Esophagus muscularis mucosa (tissue), 4 donors: ENCODE data around the gene SPTB. TPM values are rescaled to one million over a fixed set of nuclear protein-coding genes. Genes with fewer than 3 reads are reported as not detected.
"Not testable (repeated sequence)": the region's sequence is repeated elsewhere in the genome, so short reads cannot be mapped to it uniquely, and the experiment has no call there.

ENCODE experiments used
- DNase-seq: peaks from one replicate; pipeline ENCODE4 v3.0.0-alpha.2; 2017; ENCODE audit errors: extremely low spot score
- H3K27ac ChIP-seq, 4 donors: fragments of 200-600 bp; sonication (generic); replicated peaks in 1 of 4; 1 replicate in 3 of 4; 2 replicates in 1 of 4; pipeline ENCODE4 v1.5.1; 2016 to 2019; ENCODE audit warnings: mild to moderate bottlenecking in 1 of 4
- H3K27me3 ChIP-seq, 4 donors: fragments of 200-600 bp; sonication (generic); one replicate each; pipeline versions ENCODE4 v1.5.1 to v1.6.0; 2016 to 2019
- H3K36me3 ChIP-seq, 4 donors: fragments of 200-600 bp; sonication (generic); one replicate each; pipeline ENCODE4 v1.5.1; 2016 to 2019
- H3K4me1 ChIP-seq, 4 donors: fragments of 200-600 bp; sonication (generic); one replicate each; pipeline ENCODE4 v1.5.1; 2016 to 2019
- H3K4me3 ChIP-seq, 4 donors: fragments of 200-600 bp; sonication (generic); 1 replicate in 2 of 4; 2 replicates in 2 of 4; pipeline ENCODE4 v1.5.1; 2016 to 2019; ENCODE audit warnings: mild to moderate bottlenecking in 4 of 4, moderate library complexity in 1 of 4
- H3K9me3 ChIP-seq, 4 donors: fragments of 200-600 bp; sonication (generic); 1 replicate in 3 of 4; 2 replicates in 1 of 4; pipeline ENCODE4 v1.5.1; 2016 to 2019
- EP300 ChIP-seq: sonication (generic); formaldehyde crosslinking; IDR thresholded peaks from one replicate; pipeline ENCODE4 v1.6.1; 2017; ENCODE audit warnings: antibody characterized with exemption
- POLR2A ChIP-seq: fragments of 450-650 bp; IDR thresholded peaks from one replicate; pipeline ENCODE4 v1.6.1; 2017; ENCODE audit warnings: antibody characterized with exemption, moderate library complexity, mild to moderate bottlenecking, low read depth
- POLR2AphosphoS5 ChIP-seq, 2 donors: sonication (generic); formaldehyde crosslinking; IDR thresholded peaks; one replicate each; pipeline ENCODE4 v1.6.1; 2017; ENCODE audit warnings: antibody characterized with exemption in 2 of 2
- WGBS: methylation state at CpG from one replicate; pipeline ENCODE4 v1.1.5; 2018; 5-methylcytosine and 5-hydroxymethylcytosine counted together
- intact Hi-C: fragments of 100-400 bp; cut with DNase I; formaldehyde crosslinking; loops from one replicate; pipeline ENCODE4 v1.15.1; 2023
- total RNA-seq, 4 donors: library from RNA; depleted of rRNA; stranded (reverse); fragments of >200 nt; gene quantifications; one replicate each; pipeline versions ENCODE4 v1.1.0 to v1.2.1, GENCODE V29; 2016
- TF ChIP-seq, protein P1 (sequence below), 3 experiments: fragments of 200-600 bp in 2 of 3; fragments of 450-650 bp in 1 of 3; sonication (generic) in 2 of 3; IDR thresholded peaks; one replicate each; pipeline ENCODE4 v1.5.1; 2017 to 2019; ENCODE audit warnings: antibody characterized with exemption in 3 of 3, mild to moderate bottlenecking in 2 of 3, moderate library complexity in 1 of 3

SPTB gene
- total RNA-seq, 4 donors from 2014 or later, result 0.83 to 2.5 (median 1.8) TPM

DNA sequence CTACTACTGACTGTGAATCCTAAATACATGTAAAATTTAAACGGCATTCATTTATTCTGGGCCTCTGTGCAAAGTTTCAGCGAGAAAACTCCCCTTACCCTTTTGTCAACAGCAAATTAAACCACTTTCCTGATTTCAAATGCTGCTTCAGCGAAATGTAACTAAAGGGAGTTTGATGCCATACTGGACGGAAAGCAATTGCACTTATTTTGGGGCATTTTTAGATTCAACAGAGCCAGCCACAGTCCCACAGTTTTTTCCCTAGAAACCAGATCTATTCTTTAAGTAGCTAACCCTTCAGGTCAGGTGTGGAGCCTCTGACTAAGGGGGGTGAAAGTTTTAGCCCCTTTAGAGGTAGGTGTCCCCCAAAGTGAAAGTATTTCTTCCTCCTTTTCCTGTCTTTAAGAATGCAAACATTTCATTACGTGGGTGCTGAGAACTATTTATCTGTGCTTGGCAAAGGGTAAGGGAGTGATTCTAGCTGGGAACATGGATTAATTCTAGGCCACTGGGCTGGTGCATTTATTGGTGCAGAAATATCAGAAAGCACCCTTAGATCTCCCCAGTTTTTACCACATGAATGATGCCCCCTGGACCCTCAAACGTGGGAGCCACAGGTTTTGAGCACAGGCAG, 72.7 kb downstream of the SPTB start:
- Histone ChIP-seq H3K27me3 (no peaks in the 10 kb centered on the region), H3K27ac (peak overlapping the region; percentile 69 to 80 (median 74)), H3K36me3 (peaks cover 0 to 14% (median 0%) of the 10 kb centered on the region in 4 donors), H3K4me1 (peaks cover 17 to 24% (median 20%) of the 10 kb centered on the region in 4 donors), H3K4me3 (no peak overlapping the region), H3K9me3 (no peaks in the 10 kb centered on the region)
- TF ChIP-seq EP300, result no peak
- peak in 1 of 2 donors; percentile 1 for TF ChIP-seq POLR2AphosphoS5 (IDR thresholded peaks at IDR 0.05)
- no peak for TF ChIP-seq POLR2A
- TF ChIP-seq, protein P1, sequence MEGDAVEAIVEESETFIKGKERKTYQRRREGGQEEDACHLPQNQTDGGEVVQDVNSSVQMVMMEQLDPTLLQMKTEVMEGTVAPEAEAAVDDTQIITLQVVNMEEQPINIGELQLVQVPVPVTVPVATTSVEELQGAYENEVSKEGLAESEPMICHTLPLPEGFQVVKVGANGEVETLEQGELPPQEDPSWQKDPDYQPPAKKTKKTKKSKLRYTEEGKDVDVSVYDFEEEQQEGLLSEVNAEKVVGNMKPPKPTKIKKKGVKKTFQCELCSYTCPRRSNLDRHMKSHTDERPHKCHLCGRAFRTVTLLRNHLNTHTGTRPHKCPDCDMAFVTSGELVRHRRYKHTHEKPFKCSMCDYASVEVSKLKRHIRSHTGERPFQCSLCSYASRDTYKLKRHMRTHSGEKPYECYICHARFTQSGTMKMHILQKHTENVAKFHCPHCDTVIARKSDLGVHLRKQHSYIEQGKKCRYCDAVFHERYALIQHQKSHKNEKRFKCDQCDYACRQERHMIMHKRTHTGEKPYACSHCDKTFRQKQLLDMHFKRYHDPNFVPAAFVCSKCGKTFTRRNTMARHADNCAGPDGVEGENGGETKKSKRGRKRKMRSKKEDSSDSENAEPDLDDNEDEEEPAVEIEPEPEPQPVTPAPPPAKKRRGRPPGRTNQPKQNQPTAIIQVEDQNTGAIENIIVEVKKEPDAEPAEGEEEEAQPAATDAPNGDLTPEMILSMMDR (IDR thresholded peaks at IDR 0.05), result no peak
- DNase-seq, result no peak
- WGBS, result 55% methylated on average over 6 of the region's 6 CpGs
- intact Hi-C loops, result no loop called here

DNA sequence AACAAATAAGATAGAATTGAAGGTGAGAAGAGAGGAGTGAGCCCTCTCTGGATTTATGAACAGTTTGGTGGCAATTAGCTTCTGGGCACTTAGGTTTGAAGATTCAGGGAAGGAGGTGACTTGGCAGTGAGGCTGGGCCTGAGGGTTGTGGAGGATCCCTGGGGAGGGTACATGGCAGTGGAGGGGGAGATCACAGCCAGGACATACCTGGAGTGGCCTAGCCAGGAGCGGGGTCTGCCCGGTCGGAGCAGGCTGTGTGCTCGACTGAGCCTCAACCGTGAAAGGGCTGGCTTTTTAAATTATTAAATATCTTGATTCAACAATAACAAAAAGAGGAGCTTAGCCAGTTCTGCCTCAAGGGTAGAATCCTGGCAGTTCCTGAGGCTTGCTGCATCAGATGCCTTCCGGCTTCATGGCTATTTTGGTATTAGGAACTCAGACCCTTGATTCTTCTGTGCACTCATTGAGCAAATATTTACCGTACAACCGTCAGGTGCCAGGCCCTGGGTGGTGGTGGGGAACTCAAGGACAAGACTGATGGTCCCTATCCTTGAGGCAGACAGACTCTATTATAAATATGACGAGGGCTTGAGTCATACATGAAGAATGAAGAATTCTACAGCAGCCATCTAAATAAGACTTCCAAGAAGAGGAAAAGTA, 73.4 kb downstream of the SPTB start:
- intact Hi-C loops, result no loop called here
- peaks cover 0 to 16% (median 0%) of the 10 kb centered on the region in 4 donors for H3K36me3 ChIP-seq
- no peaks in the 10 kb centered on the region for H3K27me3 ChIP-seq
- DNase-seq, result no peak
- 41% methylated on average over 9 of the region's 9 CpGs for WGBS
- H3K27ac ChIP-seq, result peak overlapping the region; percentile 69 to 80 (median 74)
- no peaks in the 10 kb centered on the region for H3K9me3 ChIP-seq
- H3K4me1 ChIP-seq, result peaks cover 17 to 24% (median 20%) of the 10 kb centered on the region in 4 donors
- TF ChIP-seq POLR2A, result no peak
- peak; percentile 11 for TF ChIP-seq EP300
- peak; percentile 8 to 16 for TF ChIP-seq POLR2AphosphoS5 (IDR thresholded peaks at IDR 0.05)
- TF ChIP-seq, protein P1 (IDR thresholded peaks at IDR 0.05), result peak in 1 of 3 experiments; percentile 11
- no peak overlapping the region for H3K4me3 ChIP-seq

DNA sequence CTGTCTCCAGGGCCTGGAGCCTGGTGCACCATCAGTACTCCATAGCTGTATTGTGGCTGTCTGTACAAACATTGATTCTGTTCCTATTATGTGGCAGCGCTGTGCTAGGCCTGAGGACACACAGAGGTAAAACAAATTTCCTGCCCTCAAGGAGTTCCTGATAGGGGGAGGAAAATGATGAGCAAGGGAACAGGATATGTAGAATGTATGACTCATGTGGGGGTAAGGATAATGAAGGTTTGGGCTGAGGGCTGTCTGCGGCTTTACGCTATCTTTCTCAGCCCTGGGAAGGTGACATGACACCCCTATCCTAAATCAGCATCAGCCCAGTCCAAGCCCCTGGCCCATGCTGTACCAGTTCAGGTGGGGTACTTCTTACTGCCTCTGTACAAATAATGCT, 74.1 kb downstream of the SPTB start:
- 100% methylated on average over 3 of the region's 3 CpGs for WGBS
- DNase-seq, H3K9me3 ChIP-seq, intact Hi-C loops, H3K27me3 ChIP-seq, H3K4me3 ChIP-seq: not testable (repeated sequence)
- peaks cover 0 to 23% (median 0%) of the 10 kb centered on the region in 4 donors for H3K36me3 ChIP-seq
- H3K27ac ChIP-seq, result peak overlapping the region; percentile 69 to 80 (median 74)
- peaks cover 17 to 24% (median 20%) of the 10 kb centered on the region in 4 donors for H3K4me1 ChIP-seq

DNA sequence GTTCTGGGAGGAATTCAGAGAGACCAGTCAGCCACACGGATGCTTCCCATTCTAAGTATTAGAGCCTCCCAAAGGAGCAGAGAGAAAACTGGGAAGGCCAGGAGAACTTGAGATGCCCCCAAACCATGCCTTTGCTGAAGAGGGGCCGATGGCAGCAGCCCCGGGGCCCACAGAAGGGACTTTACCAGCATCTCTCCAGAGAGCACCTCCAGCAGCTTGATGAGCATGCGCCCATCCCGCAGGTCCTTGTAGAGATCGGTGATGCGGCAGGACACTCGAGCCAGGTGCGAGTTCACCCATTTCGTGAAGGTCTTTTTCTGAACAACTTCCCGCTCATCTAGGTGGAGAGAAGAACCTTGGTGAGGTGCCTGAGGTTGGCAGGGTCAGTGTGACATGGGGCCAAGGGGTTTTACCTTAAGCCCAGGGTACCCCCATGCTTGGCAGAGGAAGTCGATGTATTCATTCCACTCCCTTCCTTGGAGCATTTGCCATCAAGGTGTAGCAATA, 74.9 kb downstream of the SPTB start:
- H3K27ac ChIP-seq, result no peak overlapping the region
- 96% methylated on average over 10 of the region's 12 CpGs for WGBS
- intact Hi-C loops, result no loop called here
- peaks cover 0 to 21% (median 0%) of the 10 kb centered on the region in 4 donors for H3K36me3 ChIP-seq
- H3K4me1 ChIP-seq, result peaks cover 17 to 24% (median 20%) of the 10 kb centered on the region in 4 donors
- H3K9me3 ChIP-seq, result no peaks in the 10 kb centered on the region
- no peak for TF ChIP-seq EP300
- no peak for TF ChIP-seq POLR2A
- TF ChIP-seq, protein P1 (IDR thresholded peaks at IDR 0.05), result no peak
- no peak for TF ChIP-seq POLR2AphosphoS5 (IDR thresholded peaks at IDR 0.05)
- DNase-seq, result no peak
- no peak overlapping the region for H3K4me3 ChIP-seq
- H3K27me3 ChIP-seq, result no peaks in the 10 kb centered on the region

DNA sequence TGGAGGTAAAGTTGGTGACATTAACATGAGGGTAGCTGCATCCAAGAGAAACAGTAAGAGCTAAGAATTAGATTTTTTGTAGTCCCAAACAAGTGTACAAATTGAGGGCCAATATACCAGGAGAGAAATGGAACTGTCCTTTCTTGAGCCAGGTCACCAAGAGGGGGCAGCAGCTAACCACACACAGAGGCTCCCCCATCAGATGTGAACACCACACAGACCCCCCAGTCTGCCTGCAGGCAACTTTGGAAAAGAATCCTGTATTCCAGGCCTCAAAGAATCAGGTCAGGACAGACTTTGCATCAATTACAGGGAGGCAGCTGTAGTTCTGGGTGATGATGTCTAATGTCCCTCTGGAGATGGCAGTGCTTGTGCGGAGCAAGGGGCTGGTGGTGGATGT, 77.9 kb downstream of the SPTB start:
- Histone ChIP-seq H3K9me3 (no peaks in the 10 kb centered on the region), H3K27ac (no peak overlapping the region), H3K27me3 (peaks cover 0 to 3% (median 0%) of the 10 kb centered on the region in 4 donors), H3K4me1 (peaks cover 10 to 13% (median 12%) of the 10 kb centered on the region in 4 donors), H3K4me3 (no peak overlapping the region), H3K36me3 (peaks cover 0 to 46% (median 0%) of the 10 kb centered on the region in 4 donors)
- WGBS, result 92% methylated on average over 1 of the region's 1 CpG
- TF ChIP-seq POLR2AphosphoS5 (IDR thresholded peaks at IDR 0.05), result no peak
- TF ChIP-seq, protein P1 (IDR thresholded peaks at IDR 0.05), result peak; percentile 10 to 15 (median 11)
- intact Hi-C loops, result no loop called here
- DNase-seq, result no peak
